HepG2 (cell line): Measurements from ENCODE around the gene HEXIM1. TPM values are rescaled to one million over a fixed set of nuclear protein-coding genes. Genes with fewer than 3 reads are reported as not detected.

ENCODE experiments used
- CBX5 ChIP-seq: sonication (generic); formaldehyde crosslinking; IDR thresholded peaks from 2 replicates; pipeline ENCODE4 v1.4.0; 2020; ENCODE audit warnings: missing genetic modification reagents, borderline replicate concordance
- CERS6 ChIP-seq: sonication (generic); formaldehyde crosslinking; IDR thresholded peaks from 2 replicates; pipeline ENCODE4 v1.5.0; 2020; ENCODE audit warnings: missing genetic modification reagents
- MLXIP ChIP-seq: sonication (generic); formaldehyde crosslinking; IDR thresholded peaks from 2 replicates; pipeline ENCODE4 v1.9.0; 2021; ENCODE audit warnings: missing genetic modification reagents, borderline replicate concordance
- NR0B2 ChIP-seq: sonication (generic); formaldehyde crosslinking; IDR thresholded peaks from 2 replicates; pipeline ENCODE4 v1.4.0; 2020; ENCODE audit warnings: mild to moderate bottlenecking, missing genetic modification reagents
- PREB ChIP-seq: sonication (generic); formaldehyde crosslinking; IDR thresholded peaks from 2 replicates; pipeline ENCODE4 v1.4.0; 2020; ENCODE audit warnings: missing genetic modification reagents
- REST ChIP-seq, 2 experiments: IDR thresholded peaks; 2 replicates each; pipeline ENCODE4 v1.6.1; 2011 to 2012; ENCODE audit warnings: low read length in 2 of 2, borderline replicate concordance in 1 of 2, low read depth in 1 of 2, mild to moderate bottlenecking in 1 of 2, moderate library complexity in 1 of 2
- SP140L ChIP-seq: sonication (generic); formaldehyde crosslinking; IDR thresholded peaks from 2 replicates; pipeline ENCODE4 v1.4.0; 2020; ENCODE audit warnings: missing genetic modification reagents, borderline replicate concordance
- U2AF2 ChIP-seq: fragments of 200-400 bp; formaldehyde crosslinking; IDR thresholded peaks from 2 replicates; pipeline ENCODE4 v1.6.1; 2017; ENCODE audit warnings: low read depth, mild to moderate bottlenecking, low read length
- USF2 ChIP-seq, 2 experiments: sonication (generic) in 1 of 2; formaldehyde crosslinking in 1 of 2; IDR thresholded peaks; 2 replicates each; pipeline versions ENCODE4 v1.5.1 to v1.6.1; 2011 to 2020; ENCODE audit warnings: borderline replicate concordance in 1 of 2, low read depth in 1 of 2, low read length in 1 of 2, mild to moderate bottlenecking in 1 of 2, missing genetic modification reagents in 1 of 2, moderate library complexity in 1 of 2
- ZNF570 ChIP-seq: sonication (generic); formaldehyde crosslinking; IDR thresholded peaks from 2 replicates; pipeline ENCODE4 v1.4.0; 2020; ENCODE audit warnings: mild to moderate bottlenecking, missing genetic modification reagents, borderline replicate concordance
- ZNF7 ChIP-seq: IDR thresholded peaks from 2 replicates; pipeline ENCODE4 v1.6.1; 2016; ENCODE audit warnings: missing biosample characterization, missing genetic modification reagents
- ZNF773 ChIP-seq: sonication (generic); formaldehyde crosslinking; IDR thresholded peaks from 2 replicates; pipeline ENCODE4 v1.4.0; 2020; ENCODE audit warnings: missing genetic modification reagents, borderline replicate concordance
- ZNF788 ChIP-seq: sonication (generic); formaldehyde crosslinking; IDR thresholded peaks from 2 replicates; pipeline ENCODE4 v1.5.0; 2020; ENCODE audit warnings: mild to moderate bottlenecking, missing genetic modification reagents, borderline replicate concordance
- polyA plus RNA-seq, 8 experiments: library from polyadenylated mRNA; depleted of rRNA in 3 of 8; stranded (reverse) in 7 of 8; unstranded in 1 of 8; fragments of >200 nt; fragmentation: Illumina TruSeq in 4 of 8; extraction: Trizol in 4 of 8; gene quantifications; 2 replicates each; pipeline versions ENCODE4 v1.2.1 to v1.2.3, GENCODE V29; 2011 to 2016; ENCODE audit warnings: low read depth in 4 of 8, missing spikeins in 1 of 8, mixed read lengths in 1 of 8; ENCODE audit not compliant: insufficient read depth in 1 of 8
- total RNA-seq, 5 experiments: library from RNA; depleted of rRNA; stranded (reverse); fragments of >200 nt; fragmentation: Illumina TruSeq; extraction: Trizol; gene quantifications; 2 replicates each; pipeline ENCODE4 v1.2.3, GENCODE V29; 2016; ENCODE audit warnings: low read depth in 1 of 5

The HEXIM1 gene
- total and polyA plus RNA-seq, 2 of the 13 experiments (the other 11 are each of a cell fraction or from before 2014, with no cell fraction given), result 10.5 to 16.6 TPM

- TF ChIP-seq U2AF2 (0 out of 2 replicates have a peak, but pooled peaks have one; percentile 57), MLXIP (CRISPR knock-in tag) (no peak), ZNF7 (CRISPR knock-in tag) (no peak), CBX5 (CRISPR knock-in tag) (no peak; the same call in 1 of the 2 replicates), PREB (CRISPR knock-in tag) (no peak), ZNF788 (CRISPR knock-in tag) (no peak; the same call in 1 of the 2 replicates), ZNF773 (CRISPR knock-in tag) (no peak), CERS6 (0 out of 2 replicates have a peak, but pooled peaks have one; percentile 17), SP140L (0 out of 2 replicates have a peak, but pooled peaks have one; percentile 31), USF2 (IDR thresholded peaks at IDR 0.05; ENCODE audit: low read depth, low read length) (no peak), USF2 (CRISPR knock-in tag; IDR thresholded peaks at IDR 0.05; ENCODE audit: borderline replicate concordance) (no peak), ZNF570 (no peak; the same call in 1 of the 2 replicates), REST (IDR thresholded peaks at IDR 0.05; ENCODE audit: borderline replicate concordance in 1 of 2, low read depth in 1 of 2, low read length in 2 of 2) (peak in 1 of 2 experiments; percentile 80; a peak in 1 of 4 replicates), NR0B2 (no peak)
These were observed 13.2 kb downstream of the HEXIM1 start, which contains the start of gene HEXIM2 (continued) for GRCh38 chr17:45161288-45162024.
